CD1c-positive myeloid dendritic cell (primary cell): Measurements from ENCODE around the gene NLRC5.
"Not testable (repeated sequence)": the region's sequence is repeated elsewhere in the genome, so short reads cannot be mapped to it uniquely, and the experiment has no call there.

Experiments
- DNase-seq: peaks from one replicate; pipeline ENCODE4 v3.0.0-alpha.2; 2016; ENCODE audit errors: extremely low spot score

NLRC5 gene

GRCh38 chr16:56998861-56999260 lies 9.5 kb downstream of the NLRC5 start:
- no peak for DNase-seq

- DNase-seq, result peak; percentile 17
These were observed 10.3 kb downstream of the NLRC5 start for GRCh38 chr16:56999409-57000270.

- DNase-seq, result peak; percentile 31
These were observed 11.1 kb downstream of the NLRC5 start for GRCh38 chr16:57000271-57001025.

GRCh38 chr16:57001026-57001679 lies 11.8 kb downstream of the NLRC5 start:
- no peak for DNase-seq

- DNase-seq, result no peak
These were observed 14.4 kb downstream of the NLRC5 start for GRCh38 chr16:57003439-57004386.

GRCh38 chr16:57004387-57005250 lies 15.3 kb downstream of the NLRC5 start:
- no peak for DNase-seq

- not testable (repeated sequence) for DNase-seq
These were observed 16.2 kb downstream of the NLRC5 start for GRCh38 chr16:57005597-57005996.

- DNase-seq, result no peak
These were observed 17.7 kb downstream of the NLRC5 start for GRCh38 chr16:57007050-57007449.

- DNase-seq, result no peak
These were observed 18.2 kb downstream of the NLRC5 start for GRCh38 chr16:57007530-57007929.

- DNase-seq, result no peak
These were observed 19.1 kb downstream of the NLRC5 start for GRCh38 chr16:57008440-57008839.

GRCh38 chr16:57009643-57010170 lies 20.4 kb downstream of the NLRC5 start:
- no peak for DNase-seq

GRCh38 chr16:57012353-57012752 lies 23.0 kb downstream of the NLRC5 start:
- no peak for DNase-seq

GRCh38 chr16:57013229-57013628 lies 23.9 kb downstream of the NLRC5 start:
- no peak for DNase-seq

GRCh38 chr16:57013902-57014301 lies 24.5 kb downstream of the NLRC5 start:
- peak; percentile 33 for DNase-seq

GRCh38 chr16:57016301-57016700 lies 26.9 kb downstream of the NLRC5 start:
- DNase-seq, result no peak

GRCh38 chr16:57016831-57017230 lies 27.5 kb downstream of the NLRC5 start:
- DNase-seq, result no peak

GRCh38 chr16:57017251-57017650 lies 27.9 kb downstream of the NLRC5 start:
- DNase-seq, result no peak

GRCh38 chr16:57019746-57020145 lies 30.4 kb downstream of the NLRC5 start:
- DNase-seq, result no peak

GRCh38 chr16:57020651-57021050 lies 31.3 kb downstream of the NLRC5 start:
- no peak for DNase-seq

- DNase-seq, result no peak
These were observed 32.4 kb downstream of the NLRC5 start for GRCh38 chr16:57021757-57022156.
